DMS 273 (cell line): ENCODE results near the gene BOK.

Source experiments
- DNase-seq: peaks from one replicate; lab custom pipeline; 2025; ENCODE audit not compliant: unreplicated experiment; lab: John Stamatoyannopoulos, UW

Gene BOK

GRCh38 chr2:241619597-241620418 is 61.3 kb downstream of the BOK start:
- no peak for DNase-seq

- no peak for DNase-seq
Measured at GRCh38 chr2:241620419-241620769, 61.8 kb downstream of the BOK start.
